Muscle layer of colon (tissue), 2 donors: ENCODE results near the gene CACNA1H.
"Not testable (repeated sequence)": the region's sequence is repeated elsewhere in the genome, so short reads cannot be mapped to it uniquely, and the experiment has no call there.

ENCODE experiments used
- H3K27ac ChIP-seq: one replicate; pipeline ENCODE4 v1.7.0; 2013; ENCODE audit warnings: low read depth, mild to moderate bottlenecking, low read length, moderate library complexity
- H3K27me3 ChIP-seq, 2 donors: one replicate each; pipeline ENCODE4 v1.7.0; 2013; ENCODE audit warnings: low read length in 2 of 2, mild to moderate bottlenecking in 2 of 2; ENCODE audit not compliant: insufficient read depth in 2 of 2, control insufficient read depth in 1 of 2
- H3K36me3 ChIP-seq: one replicate; pipeline ENCODE4 v1.7.0; 2013; ENCODE audit warnings: mild to moderate bottlenecking, low read length; ENCODE audit not compliant: insufficient read depth
- H3K4me1 ChIP-seq: one replicate; pipeline ENCODE4 v1.7.0; 2013; ENCODE audit warnings: mild to moderate bottlenecking, low read length; ENCODE audit not compliant: insufficient read depth
- H3K4me3 ChIP-seq, 2 donors: one replicate each; pipeline ENCODE4 v1.7.0; 2013; ENCODE audit warnings: low read length in 2 of 2, low read depth in 1 of 2, mild to moderate bottlenecking in 1 of 2, moderate library complexity in 1 of 2
- H3K9ac ChIP-seq: one replicate; pipeline ENCODE4 v1.7.0; 2013; ENCODE audit warnings: low read length
- H3K9me3 ChIP-seq: one replicate; pipeline ENCODE4 v1.7.0; 2013; ENCODE audit warnings: mild to moderate bottlenecking, low read length
- donor health status: abdominal sarcoma.
- donor health status: Adenocarcinoma of cecum.

Gene CACNA1H

GRCh38 chr16:1221628-1222552 lies 69.0 kb downstream of the CACNA1H start:
- Histone ChIP-seq H3K36me3 (peaks cover 19% of the 10 kb centered on the region), H3K27me3 (no peaks in the 10 kb centered on the region), H3K27ac (no peak overlapping the region), H3K9ac (no peak overlapping the region), H3K9me3 (no peaks in the 10 kb centered on the region), H3K4me3 (no peak overlapping the region), H3K4me1 (no peaks in the 10 kb centered on the region)

GRCh38 chr16:1222553-1223354 lies 69.8 kb downstream of the CACNA1H start:
- H3K4me3 ChIP-seq: no peak overlapping the region
- peaks cover 11% of the 10 kb centered on the region for H3K36me3 ChIP-seq
- H3K9ac ChIP-seq: no peak overlapping the region
- no peaks in the 10 kb centered on the region for H3K27me3 ChIP-seq
- no peaks in the 10 kb centered on the region for H3K9me3 ChIP-seq
- H3K4me1 ChIP-seq: no peaks in the 10 kb centered on the region
- no peak overlapping the region for H3K27ac ChIP-seq

GRCh38 chr16:1223355-1224214 lies 70.7 kb downstream of the CACNA1H start:
- Histone ChIP-seq H3K27me3 (no peaks in the 10 kb centered on the region), H3K36me3 (peaks cover 7% of the 10 kb centered on the region), H3K9ac (no peak overlapping the region), H3K4me3 (no peak overlapping the region), H3K27ac (no peak overlapping the region), H3K9me3 (no peaks in the 10 kb centered on the region), H3K4me1 (no peaks in the 10 kb centered on the region)

GRCh38 chr16:1224558-1224957 lies 71.7 kb downstream of the CACNA1H start:
- Histone ChIP-seq H3K9me3 (no peaks in the 10 kb centered on the region), H3K27me3 (no peaks in the 10 kb centered on the region), H3K9ac (no peak overlapping the region), H3K4me3 (no peak overlapping the region), H3K27ac (peak overlapping the region; percentile 23), H3K36me3 (peaks cover under 1% of the 10 kb centered on the region), H3K4me1 (no peaks in the 10 kb centered on the region)

GRCh38 chr16:1225051-1225451 lies 72.1 kb downstream of the CACNA1H start, which contains the start of gene TPSG1:
Gene TPSG1, minus strand, starts transcription at chr16:1225268. Its CDS starts 16 bp downstream, at chr16:1225252.
- no peak within 1 kb of the TSS for H3K9ac ChIP-seq
- no peaks in the 10 kb centered on the region for H3K36me3 ChIP-seq
- H3K4me1 ChIP-seq: no peaks in the 10 kb centered on the region
- H3K4me3 ChIP-seq: no peak within 1 kb of the TSS
- H3K9me3 ChIP-seq: no peaks in the 10 kb centered on the region
- peak within 1 kb of the TSS; percentile 23 for H3K27ac ChIP-seq
- no peaks in the 10 kb centered on the region for H3K27me3 ChIP-seq

GRCh38 chr16:1225728-1226311 lies 72.9 kb downstream of the CACNA1H start:
- H3K27ac ChIP-seq, H3K9me3 ChIP-seq, H3K4me3 ChIP-seq, H3K27me3 ChIP-seq, H3K9ac ChIP-seq, H3K4me1 ChIP-seq, H3K36me3 ChIP-seq: not testable (repeated sequence)

- H3K9ac ChIP-seq, H3K27me3 ChIP-seq, H3K9me3 ChIP-seq, H3K4me1 ChIP-seq, H3K36me3 ChIP-seq, H3K27ac ChIP-seq, H3K4me3 ChIP-seq: not testable (repeated sequence)
Observed at GRCh38 chr16:1226692-1227091, 73.8 kb downstream of the CACNA1H start.

- not testable (repeated sequence) for H3K9ac ChIP-seq, H3K9me3 ChIP-seq, H3K4me1 ChIP-seq, H3K27me3 ChIP-seq, H3K36me3 ChIP-seq, H3K4me3 ChIP-seq, H3K27ac ChIP-seq
Observed at GRCh38 chr16:1228227-1228626, 75.3 kb downstream of the CACNA1H start.

- not testable (repeated sequence) for H3K9ac ChIP-seq, H3K9me3 ChIP-seq
Observed at GRCh38 chr16:1229476-1229875, 76.6 kb downstream of the CACNA1H start.

GRCh38 chr16:1230084-1230470 lies 77.2 kb downstream of the CACNA1H start, which contains the start of gene TPSB2:
Gene TPSB2, minus strand, starts transcription at chr16:1230184. Its CDS starts 233 bp downstream, at chr16:1229951.
- not testable (repeated sequence) for H3K9ac ChIP-seq, H3K4me1 ChIP-seq, H3K27ac ChIP-seq, H3K9me3 ChIP-seq, H3K36me3 ChIP-seq, H3K27me3 ChIP-seq, H3K4me3 ChIP-seq

More at GRCh38 chr16:1229476-1229875, 76.6 kb downstream of the CACNA1H start:
- H3K27me3 ChIP-seq, H3K36me3 ChIP-seq, H3K4me3 ChIP-seq, H3K4me1 ChIP-seq, H3K27ac ChIP-seq: not testable (repeated sequence)
